ENCODE measurements around the gene CNTN1. TPM values are rescaled to one million over a fixed set of nuclear protein-coding genes. Genes with fewer than 3 reads are reported as not detected.

The CNTN1 gene
- total and polyA plus RNA-seq, 2 of the 4 experiments (the other 2 are of a cell fraction) = 0.10 to 0.18 TPM

DNA sequence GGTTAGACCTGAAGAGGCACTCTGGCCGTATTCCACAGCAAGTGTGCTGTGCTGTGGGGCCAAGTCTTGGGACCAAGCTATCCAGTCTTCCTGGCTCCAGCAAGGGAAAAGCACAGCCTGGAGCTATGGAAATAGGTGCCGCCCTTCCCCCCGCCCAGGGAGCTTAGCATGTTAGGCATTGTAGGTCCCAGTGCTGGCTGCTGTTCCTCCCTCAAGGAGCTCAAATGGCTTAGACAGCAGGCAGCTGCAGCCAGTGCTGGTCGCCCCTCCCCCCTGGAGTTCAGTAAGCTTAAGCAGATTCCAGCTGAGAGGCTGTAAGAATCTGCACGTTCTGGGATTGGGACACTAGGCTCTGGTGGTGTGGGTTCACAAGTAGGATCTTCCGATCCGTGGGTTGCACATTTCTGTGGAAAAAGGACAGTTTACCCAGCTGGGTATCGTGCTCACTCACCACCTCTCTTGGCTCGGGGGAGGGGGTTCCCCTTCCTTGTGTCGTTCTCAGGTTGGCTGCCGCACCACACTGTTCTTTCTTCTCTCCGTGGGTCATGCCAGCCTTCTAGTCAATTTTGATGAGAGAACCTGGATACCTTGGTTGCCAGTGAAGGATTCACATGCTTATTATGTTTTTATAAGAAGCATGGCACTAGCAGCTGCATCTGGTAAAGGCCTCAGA is 127.3 kb downstream of the CNTN1 start:
- H3K27ac ChIP-seq (ENCODE audit: insufficient read depth, low read length) = no peak overlapping the region
- H2BK15ac ChIP-seq (ENCODE audit: low read depth, low read length) = no peak overlapping the region
- H3K36me3 ChIP-seq (ENCODE audit: control insufficient read depth, insufficient read depth, low read length) = no peaks in the 10 kb centered on the region
- H2AK5ac ChIP-seq (ENCODE audit: low read depth, low read length) = no peak overlapping the region
- no peak overlapping the region for H3K4me2 ChIP-seq (ENCODE audit: low read depth, low read length)
- H3K9ac ChIP-seq (ENCODE audit: low read depth, low read length) = no peak overlapping the region
- BruUV-seq (replicated peaks) = no TSS peak
- no peak overlapping the region for H4K5ac ChIP-seq (ENCODE audit: low read depth, low read length)
- H2AK9ac ChIP-seq (replicated peaks; ENCODE audit: low read depth, low read length, poor library complexity) = no peak overlapping the region
- no peak overlapping the region for H2BK5ac ChIP-seq (ENCODE audit: low read depth, low read length, poor library complexity, severe bottlenecking)
- no peaks in the 10 kb centered on the region for H3K4me1 ChIP-seq (ENCODE audit: control insufficient read depth, insufficient read depth, low read length)
- no peaks in the 10 kb centered on the region for H4K20me1 ChIP-seq (ENCODE audit: insufficient read depth, low read length)
- H3K18ac ChIP-seq (ENCODE audit: low read depth, low read length) = no peak overlapping the region
- TF ChIP-seq MXI1 (IDR thresholded peaks at IDR 0.05; ENCODE audit: borderline replicate concordance, low read depth, low read length) (no peak), RFX5 (IDR thresholded peaks at IDR 0.05; ENCODE audit: low read depth, low read length) (no peak), MAFK (IDR thresholded peaks at IDR 0.05; ENCODE audit: low read depth, low read length) (no peak), RCOR1 (IDR thresholded peaks at IDR 0.05; ENCODE audit: insufficient replicate concordance, low read length) (no peak), POLR2A (IDR thresholded peaks at IDR 0.05; ENCODE audit: low read depth, low read length) (no peak), BHLHE40 (IDR thresholded peaks at IDR 0.05; ENCODE audit: low read depth, low read length) (no peak), CHD1 (IDR thresholded peaks at IDR 0.05; ENCODE audit: low read depth, low read length) (no peak), NFE2L2 (IDR thresholded peaks at IDR 0.05; ENCODE audit: low read depth, low read length) (no peak), CEBPB (IDR thresholded peaks at IDR 0.05; ENCODE audit: low read depth, low read length) (no peak)
- TF ChIP-seq, protein P1, sequence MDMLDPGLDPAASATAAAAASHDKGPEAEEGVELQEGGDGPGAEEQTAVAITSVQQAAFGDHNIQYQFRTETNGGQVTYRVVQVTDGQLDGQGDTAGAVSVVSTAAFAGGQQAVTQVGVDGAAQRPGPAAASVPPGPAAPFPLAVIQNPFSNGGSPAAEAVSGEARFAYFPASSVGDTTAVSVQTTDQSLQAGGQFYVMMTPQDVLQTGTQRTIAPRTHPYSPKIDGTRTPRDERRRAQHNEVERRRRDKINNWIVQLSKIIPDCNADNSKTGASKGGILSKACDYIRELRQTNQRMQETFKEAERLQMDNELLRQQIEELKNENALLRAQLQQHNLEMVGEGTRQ (IDR thresholded peaks at IDR 0.05; ENCODE audit: low read depth, low read length) = no peak
- no peak overlapping the region for H4K91ac ChIP-seq (ENCODE audit: insufficient read depth, low read depth, low read length)
- no peak overlapping the region for H3K56ac ChIP-seq (ENCODE audit: extremely low read depth, insufficient read depth, low read length)
- H4K8ac ChIP-seq (ENCODE audit: low read depth in 2 of 2, low read length in 2 of 2) = no peak overlapping the region
- no peak overlapping the region for H3K4ac ChIP-seq (ENCODE audit: low read depth, low read length)
- WGBS, 2 experiments (ENCODE audit: extremely low coverage in 2 of 2, insufficient read length in 1 of 2) = 40% methylated on average over 1 of the region's 12 CpGs; no CpG with 5 or more reads in 1 of the 2 experiments
- H3K23ac ChIP-seq (ENCODE audit: low read depth, low read length) = no peak overlapping the region
- ATAC-seq (ENCODE audit: low read depth) (no peak), DNase-seq (no peak)
- no peaks in the 10 kb centered on the region for H3K79me1 ChIP-seq (ENCODE audit: low read depth in 1 of 2, low read length in 2 of 2)
- no peak overlapping the region for H3K4me3 ChIP-seq (ENCODE audit: insufficient read depth, low read depth, low read length)
- intact Hi-C loops (cut with micrococcal nuclease) = no loop called here
- ChIA-PET POLR2A (ENCODE audit: unreplicated experiment) (no interaction called here), CTCF (no interaction called here)
- no peaks in the 10 kb centered on the region for H3K27me3 ChIP-seq (ENCODE audit: control insufficient read depth, insufficient read depth, low read length)
- in situ Hi-C loops (cut with MboI; ENCODE audit: low sequenced_read_pairs) = no loop called here
- H3K14ac ChIP-seq (replicated peaks; ENCODE audit: low read depth, low read length) = no peak overlapping the region
- no peaks in the 10 kb centered on the region for H3K9me1 ChIP-seq (ENCODE audit: insufficient read depth, low read length)
- dilution Hi-C loops (cut with HindIII; ENCODE audit: low sequenced_read_pairs, unreplicated experiment) = no loop called here
- H2AFZ ChIP-seq (replicated peaks; ENCODE audit: low read length, poor library complexity) = no peak overlapping the region
- no peak overlapping the region for H2BK120ac ChIP-seq (ENCODE audit: low read depth, low read length)
- peaks cover 3% of the 10 kb centered on the region; the same call in 1 of the 2 replicates for H3K9me3 ChIP-seq (ENCODE audit: control insufficient read depth, insufficient read depth, low read length)
- H2BK20ac ChIP-seq (ENCODE audit: low read depth, low read length) = no peak overlapping the region

Data from IMR-90 (cell line).